DOHH2 (cell line): ENCODE results near the gene IFNLR1.

Experiments
- H3F3A ChIP-seq: fragments of 200-600 bp; sonication (generic), shearing (Covaris generic); 2 replicates; pipeline ENCODE4 v1.6.0; 2016; ENCODE audit warnings: antibody characterized with exemption, mild to moderate bottlenecking; ENCODE audit not compliant: control insufficient read depth, insufficient read depth
- H3K27ac ChIP-seq: fragments of 200-600 bp; sonication (generic); 2 replicates; pipeline ENCODE4 v1.5.1; 2014; ENCODE audit warnings: low read depth, mild to moderate bottlenecking, low read length, moderate library complexity
- H3K27me3 ChIP-seq: fragments of 200-600 bp; sonication (generic); 2 replicates; pipeline ENCODE4 v1.6.1; 2014; ENCODE audit warnings: mild to moderate bottlenecking, low read length, mixed read lengths; ENCODE audit not compliant: control insufficient read depth
- H3K36me3 ChIP-seq: fragments of 200-600 bp; sonication (generic); 2 replicates; pipeline ENCODE4 v1.6.1; 2014; ENCODE audit warnings: mild to moderate bottlenecking, low read length, moderate library complexity, mixed read lengths; ENCODE audit not compliant: control insufficient read depth
- H3K4me1 ChIP-seq: fragments of 200-600 bp; sonication (generic); 2 replicates; pipeline ENCODE4 v1.6.1; 2014; ENCODE audit warnings: mild to moderate bottlenecking, low read length, mixed read lengths; ENCODE audit not compliant: control insufficient read depth
- H3K4me2 ChIP-seq: fragments of 200-600 bp; sonication (generic); 2 replicates; pipeline ENCODE4 v1.6.0; 2014; ENCODE audit warnings: mild to moderate bottlenecking, low read length, moderate library complexity
- H3K4me3 ChIP-seq: fragments of 200-600 bp; sonication (generic); 2 replicates; pipeline ENCODE4 v1.5.1; 2014; ENCODE audit warnings: mild to moderate bottlenecking, low read length, mixed read lengths
- H3K79me2 ChIP-seq: fragments of 200-600 bp; sonication (generic); 2 replicates; pipeline ENCODE4 v1.6.1; 2014; ENCODE audit warnings: mild to moderate bottlenecking, low read length, mixed read lengths; ENCODE audit not compliant: control insufficient read depth
- H3K9me2 ChIP-seq: fragments of 200-600 bp; sonication (generic); replicated peaks from 2 replicates; pipeline ENCODE4 v1.6.1; 2014; ENCODE audit warnings: mild to moderate bottlenecking, low read length, mixed read lengths; ENCODE audit not compliant: control insufficient read depth
- H3K9me3 ChIP-seq: fragments of 200-600 bp; sonication (generic); 2 replicates; pipeline ENCODE4 v1.6.1; 2014; ENCODE audit warnings: antibody characterized with exemption, low read length, mixed read lengths; ENCODE audit not compliant: control insufficient read depth, insufficient read depth
- H4K20me1 ChIP-seq: fragments of 200-600 bp; sonication (generic); 2 replicates; pipeline ENCODE4 v1.6.0; 2014; ENCODE audit warnings: low read depth, mild to moderate bottlenecking, antibody characterized with exemption, low read length, moderate library complexity; ENCODE audit not compliant: control insufficient read depth, insufficient read depth
- CTCF ChIP-seq: fragments of 200-600 bp; sonication (generic); IDR thresholded peaks from one replicate; pipeline ENCODE4 v1.5.1; 2014; ENCODE audit warnings: antibody characterized with exemption, mild to moderate bottlenecking, low read depth, low read length; ENCODE audit not compliant: poor library complexity, severe bottlenecking
- EZH2phosphoT487 ChIP-seq: fragments of 200-600 bp; sonication (generic); IDR thresholded peaks from 2 replicates; pipeline ENCODE4 v1.6.1; 2017; ENCODE audit warnings: borderline replicate concordance, mild to moderate bottlenecking, antibody characterized with exemption, low read length, moderate library complexity, mixed read lengths

IFNLR1 gene

GRCh38 chr1:24127801-24128363 is 59.2 kb downstream of the IFNLR1 start:
- no peaks in the 10 kb centered on the region for H3K9me3 ChIP-seq
- no peaks in the 10 kb centered on the region for H3K79me2 ChIP-seq
- H3K27ac ChIP-seq: no peak overlapping the region
- H3K4me3 ChIP-seq: no peak overlapping the region
- TF ChIP-seq CTCF: no peak
- no peak for TF ChIP-seq EZH2phosphoT487
- no peaks in the 10 kb centered on the region for H3K36me3 ChIP-seq
- H3K4me2 ChIP-seq: no peak overlapping the region
- no peaks in the 10 kb centered on the region for H3K9me2 ChIP-seq
- no peaks in the 10 kb centered on the region for H3F3A ChIP-seq
- H3K27me3 ChIP-seq: no peaks in the 10 kb centered on the region; the same call in 1 of the 2 replicates
- no peaks in the 10 kb centered on the region for H3K4me1 ChIP-seq
- H4K20me1 ChIP-seq: no peaks in the 10 kb centered on the region

- Histone ChIP-seq H3K79me2 (no peaks in the 10 kb centered on the region), H3K27me3 (no peaks in the 10 kb centered on the region; the same call in 1 of the 2 replicates), H3K4me2 (no peak overlapping the region), H3K9me3 (no peaks in the 10 kb centered on the region), H4K20me1 (no peaks in the 10 kb centered on the region), H3K36me3 (no peaks in the 10 kb centered on the region), H3K4me3 (no peak overlapping the region), H3K9me2 (no peaks in the 10 kb centered on the region), H3K27ac (no peak overlapping the region), H3K4me1 (no peaks in the 10 kb centered on the region), H3F3A (no peaks in the 10 kb centered on the region)
- TF ChIP-seq EZH2phosphoT487 (no peak), CTCF (no peak)
Observed at GRCh38 chr1:24127134-24127800, 59.8 kb downstream of the IFNLR1 start.

GRCh38 chr1:24126672-24127023 is 60.4 kb downstream of the IFNLR1 start:
- Histone ChIP-seq H3K36me3 (no peaks in the 10 kb centered on the region), H3K9me2 (no peaks in the 10 kb centered on the region), H3K27me3 (no peaks in the 10 kb centered on the region; the same call in 1 of the 2 replicates), H4K20me1 (no peaks in the 10 kb centered on the region), H3K79me2 (no peaks in the 10 kb centered on the region), H3F3A (no peaks in the 10 kb centered on the region), H3K4me3 (no peak overlapping the region), H3K4me1 (no peaks in the 10 kb centered on the region), H3K27ac (no peak overlapping the region), H3K4me2 (no peak overlapping the region), H3K9me3 (no peaks in the 10 kb centered on the region)
- TF ChIP-seq EZH2phosphoT487: no peak
- no peak for TF ChIP-seq CTCF
